Thoracic aorta (tissue), 2 donors: Measurements from ENCODE around the gene GGA3. TPM values are rescaled to one million over a fixed set of nuclear protein-coding genes. Genes with fewer than 3 reads are reported as not detected.

ENCODE experiments used
- ATAC-seq: fragments of 150-250 bp; one replicate; pipeline ENCODE4 v1.8.0; 2017; ENCODE audit warnings: low read depth; ENCODE audit not compliant: insufficient number of reproducible peaks, low FRiP score
- DNase-seq: peaks from one replicate; pipeline ENCODE4 v3.0.0-alpha.2; 2020; ENCODE audit warnings: low spot score
- H3K27ac ChIP-seq, 2 donors: fragments of 200-600 bp; sonication (generic); 1 replicate in 1 of 2; 2 replicates in 1 of 2; pipeline ENCODE4 v1.5.1; 2016; ENCODE audit warnings: mild to moderate bottlenecking in 2 of 2, moderate library complexity in 2 of 2
- H3K27me3 ChIP-seq: fragments of 200-600 bp; sonication (generic); replicated peaks from 2 replicates; pipeline ENCODE4 v1.6.0; 2016; ENCODE audit warnings: mild to moderate bottlenecking; ENCODE audit not compliant: insufficient read depth
- H3K36me3 ChIP-seq: fragments of 200-600 bp; sonication (generic); one replicate; pipeline ENCODE4 v1.5.1; 2016
- H3K4me1 ChIP-seq, 2 donors: fragments of 200-600 bp; sonication (generic); 1 replicate in 1 of 2; 2 replicates in 1 of 2; pipeline versions ENCODE4 v1.5.1 to v1.6.0; 2016; ENCODE audit warnings: low read depth in 2 of 2, mild to moderate bottlenecking in 1 of 2; ENCODE audit not compliant: control insufficient read depth in 1 of 2
- H3K4me3 ChIP-seq: fragments of 200-600 bp; sonication (generic); 2 replicates; pipeline ENCODE4 v1.5.1; 2016; ENCODE audit warnings: mild to moderate bottlenecking
- H3K9me3 ChIP-seq: fragments of 200-600 bp; sonication (generic); 2 replicates; pipeline ENCODE4 v1.5.1; 2016
- total RNA-seq, 2 donors: library from RNA; depleted of rRNA; stranded (reverse); fragments of >200 nt; gene quantifications; one replicate each; pipeline versions ENCODE4 v1.1.0 to v1.2.3, GENCODE V29; 2016
- TF ChIP-seq, protein P1 (sequence below): fragments of 200-600 bp; sonication (generic); IDR thresholded peaks from one replicate; pipeline ENCODE4 v1.5.1; 2019; ENCODE audit warnings: antibody characterized with exemption

Gene GGA3, protein sequence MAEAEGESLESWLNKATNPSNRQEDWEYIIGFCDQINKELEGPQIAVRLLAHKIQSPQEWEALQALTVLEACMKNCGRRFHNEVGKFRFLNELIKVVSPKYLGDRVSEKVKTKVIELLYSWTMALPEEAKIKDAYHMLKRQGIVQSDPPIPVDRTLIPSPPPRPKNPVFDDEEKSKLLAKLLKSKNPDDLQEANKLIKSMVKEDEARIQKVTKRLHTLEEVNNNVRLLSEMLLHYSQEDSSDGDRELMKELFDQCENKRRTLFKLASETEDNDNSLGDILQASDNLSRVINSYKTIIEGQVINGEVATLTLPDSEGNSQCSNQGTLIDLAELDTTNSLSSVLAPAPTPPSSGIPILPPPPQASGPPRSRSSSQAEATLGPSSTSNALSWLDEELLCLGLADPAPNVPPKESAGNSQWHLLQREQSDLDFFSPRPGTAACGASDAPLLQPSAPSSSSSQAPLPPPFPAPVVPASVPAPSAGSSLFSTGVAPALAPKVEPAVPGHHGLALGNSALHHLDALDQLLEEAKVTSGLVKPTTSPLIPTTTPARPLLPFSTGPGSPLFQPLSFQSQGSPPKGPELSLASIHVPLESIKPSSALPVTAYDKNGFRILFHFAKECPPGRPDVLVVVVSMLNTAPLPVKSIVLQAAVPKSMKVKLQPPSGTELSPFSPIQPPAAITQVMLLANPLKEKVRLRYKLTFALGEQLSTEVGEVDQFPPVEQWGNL
- total RNA-seq: 10 to 100 TPM; 33.3 to 41.9 TPM

GRCh38 chr17:75261336-75262111 is at the start of gene GGA3, which contains the start of gene MRPS7:
Gene GGA3, minus strand, starts transcription at chr17:75261606. Its CDS starts 19 bp downstream, at chr17:75261587.
Gene MRPS7, plus strand, starts transcription at chr17:75261879. Its CDS starts 22 bp downstream, at chr17:75261901.
- Histone ChIP-seq H3K36me3 (peaks cover 13% of the 10 kb centered on the region), H3K9me3 (no peaks in the 10 kb centered on the region), H3K27ac (peak within 1 kb of the TSS; percentile 93 to 98), H3K4me3 (peak within 1 kb of the TSS; percentile 94), H3K4me1 (peaks cover 17 to 27% of the 10 kb centered on the region in 2 donors), H3K27me3 (no peaks in the 10 kb centered on the region)
- peak; percentile 95 for ATAC-seq
- DNase-seq: peak; percentile 87
- TF ChIP-seq, protein P1, sequence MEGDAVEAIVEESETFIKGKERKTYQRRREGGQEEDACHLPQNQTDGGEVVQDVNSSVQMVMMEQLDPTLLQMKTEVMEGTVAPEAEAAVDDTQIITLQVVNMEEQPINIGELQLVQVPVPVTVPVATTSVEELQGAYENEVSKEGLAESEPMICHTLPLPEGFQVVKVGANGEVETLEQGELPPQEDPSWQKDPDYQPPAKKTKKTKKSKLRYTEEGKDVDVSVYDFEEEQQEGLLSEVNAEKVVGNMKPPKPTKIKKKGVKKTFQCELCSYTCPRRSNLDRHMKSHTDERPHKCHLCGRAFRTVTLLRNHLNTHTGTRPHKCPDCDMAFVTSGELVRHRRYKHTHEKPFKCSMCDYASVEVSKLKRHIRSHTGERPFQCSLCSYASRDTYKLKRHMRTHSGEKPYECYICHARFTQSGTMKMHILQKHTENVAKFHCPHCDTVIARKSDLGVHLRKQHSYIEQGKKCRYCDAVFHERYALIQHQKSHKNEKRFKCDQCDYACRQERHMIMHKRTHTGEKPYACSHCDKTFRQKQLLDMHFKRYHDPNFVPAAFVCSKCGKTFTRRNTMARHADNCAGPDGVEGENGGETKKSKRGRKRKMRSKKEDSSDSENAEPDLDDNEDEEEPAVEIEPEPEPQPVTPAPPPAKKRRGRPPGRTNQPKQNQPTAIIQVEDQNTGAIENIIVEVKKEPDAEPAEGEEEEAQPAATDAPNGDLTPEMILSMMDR: no peak

- H3K9me3 ChIP-seq: no peaks in the 10 kb centered on the region
- TF ChIP-seq, protein P1: no peak
- no peak for DNase-seq
- no peaks in the 10 kb centered on the region for H3K4me1 ChIP-seq
- no peaks in the 10 kb centered on the region for H3K27me3 ChIP-seq
- H3K4me3 ChIP-seq: no peak overlapping the region
- ATAC-seq: peak; percentile 39
- peak overlapping the region in 1 of 2 donors; percentile 13 for H3K27ac ChIP-seq
- H3K36me3 ChIP-seq: no peaks in the 10 kb centered on the region
Observed at GRCh38 chr17:75308732-75309629, 47.6 kb upstream of the GGA3 start.

- DNase-seq (no peak), ATAC-seq (no peak)
- H3K4me3 ChIP-seq: no peak overlapping the region
- no peaks in the 10 kb centered on the region for H3K36me3 ChIP-seq
- no peaks in the 10 kb centered on the region for H3K4me1 ChIP-seq
- TF ChIP-seq, protein P1: no peak
- peak overlapping the region in 1 of 2 donors; percentile 13 for H3K27ac ChIP-seq
- H3K9me3 ChIP-seq: no peaks in the 10 kb centered on the region
- H3K27me3 ChIP-seq: no peaks in the 10 kb centered on the region
Observed at GRCh38 chr17:75307957-75308731, 46.7 kb upstream of the GGA3 start.

DNA sequence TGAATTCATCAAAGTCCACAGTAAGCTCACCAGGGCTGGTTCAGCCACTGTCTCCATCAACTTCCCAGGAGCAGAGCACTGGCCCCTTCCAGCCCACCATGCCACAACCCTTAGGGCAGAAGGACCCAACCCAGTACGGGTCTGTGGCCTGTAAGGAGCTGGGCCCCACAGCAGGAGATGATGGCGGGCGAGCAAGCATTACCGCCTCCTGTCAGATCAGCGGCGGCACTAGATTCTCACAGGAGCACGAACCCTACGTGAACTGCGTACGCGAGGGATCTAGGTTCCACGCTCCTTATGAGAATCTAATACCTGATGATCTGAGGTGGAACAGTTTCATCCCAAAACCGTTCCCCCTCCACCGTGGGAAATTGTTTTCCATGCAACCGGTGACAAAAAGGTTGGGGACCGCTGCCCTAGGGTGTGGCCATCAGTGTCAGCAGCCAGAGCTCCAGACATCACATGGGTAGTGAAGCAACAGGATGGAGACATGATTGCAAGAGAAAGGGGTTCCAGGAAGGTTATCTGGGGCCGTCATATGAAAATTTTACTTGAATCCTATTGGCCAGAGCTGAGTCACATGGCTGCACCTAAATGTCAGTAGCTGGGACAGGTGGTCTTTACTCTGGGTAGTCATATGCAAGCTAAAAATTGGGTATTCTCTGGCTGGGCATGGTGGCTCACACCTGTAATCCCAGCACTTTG is 40.2 kb upstream of the GGA3 start:
- Histone ChIP-seq H3K9me3 (no peaks in the 10 kb centered on the region), H3K4me3 (no peak overlapping the region), H3K27ac (no peak overlapping the region), H3K27me3 (no peaks in the 10 kb centered on the region), H3K4me1 (no peaks in the 10 kb centered on the region), H3K36me3 (no peaks in the 10 kb centered on the region)
- TF ChIP-seq, protein P1: no peak
- ATAC-seq: no peak
- DNase-seq: no peak
